HG03354 (cell line): ENCODE results near the gene PSMD11.

ENCODE experiments used
- ATAC-seq: cut with Tn5 transposase; IDR thresholded peaks from one replicate; pipeline ENCODE4 v1.9.1; 2021; ENCODE audit warnings: mild to moderate bottlenecking; ENCODE audit not compliant: unreplicated experiment, poor library complexity, severe bottlenecking

PSMD11 gene

DNA sequence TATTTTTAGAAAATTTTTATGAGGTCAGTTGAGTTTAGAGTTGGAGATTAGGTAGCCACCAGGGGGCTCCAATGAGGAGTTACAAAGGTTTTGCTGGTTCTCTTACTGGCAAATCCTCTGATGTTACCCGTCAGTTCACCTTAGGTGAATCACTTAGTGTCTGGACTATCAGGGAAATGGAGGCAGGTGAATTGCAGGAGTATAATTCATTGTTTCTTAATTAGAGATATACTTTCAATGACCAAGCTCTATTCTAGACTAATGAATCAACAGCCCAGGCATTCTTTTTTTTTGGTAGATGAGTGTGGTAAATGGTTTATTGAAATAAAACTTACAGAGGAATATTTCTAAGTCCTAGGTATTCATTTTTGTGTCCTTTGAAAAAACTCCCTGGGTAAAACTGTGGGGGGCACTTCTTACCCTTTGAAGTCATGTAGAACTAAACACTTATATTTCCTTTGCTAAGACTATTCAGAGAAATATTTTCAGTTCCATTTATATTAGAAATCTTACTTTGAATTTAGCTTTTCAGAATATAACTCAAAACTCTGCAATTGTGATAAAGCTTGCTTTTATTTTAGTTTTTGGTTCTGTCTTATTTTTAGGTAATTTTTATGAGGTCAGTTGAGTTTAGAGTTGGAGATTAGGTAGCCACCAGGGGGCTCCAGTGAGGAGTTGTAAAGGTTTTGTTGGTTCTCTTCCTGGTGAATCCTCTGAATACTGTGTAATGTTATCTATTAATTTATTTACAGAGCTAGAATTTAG lies 17.7 kb downstream of the PSMD11 start:
- no peak for ATAC-seq

DNA sequence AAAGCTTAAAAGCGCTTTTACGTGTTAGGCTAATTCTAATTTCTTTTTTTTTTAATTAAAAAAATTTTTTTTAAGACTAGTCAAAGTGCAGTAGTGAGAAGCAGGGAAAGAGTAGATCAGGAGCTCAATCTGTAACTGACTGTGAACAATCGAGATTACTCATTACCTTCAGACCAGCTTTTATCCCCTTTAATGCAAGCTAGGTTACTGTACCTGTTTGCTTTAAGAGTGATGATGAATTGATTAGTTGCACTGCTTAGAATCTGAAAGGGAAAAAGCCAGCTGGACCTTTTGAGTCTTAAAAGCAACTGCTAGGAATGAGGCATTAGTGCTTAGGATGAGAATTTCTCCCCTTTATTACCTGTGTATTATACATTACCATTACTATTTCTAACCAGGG lies 19.0 kb downstream of the PSMD11 start:
- ATAC-seq = no peak

DNA sequence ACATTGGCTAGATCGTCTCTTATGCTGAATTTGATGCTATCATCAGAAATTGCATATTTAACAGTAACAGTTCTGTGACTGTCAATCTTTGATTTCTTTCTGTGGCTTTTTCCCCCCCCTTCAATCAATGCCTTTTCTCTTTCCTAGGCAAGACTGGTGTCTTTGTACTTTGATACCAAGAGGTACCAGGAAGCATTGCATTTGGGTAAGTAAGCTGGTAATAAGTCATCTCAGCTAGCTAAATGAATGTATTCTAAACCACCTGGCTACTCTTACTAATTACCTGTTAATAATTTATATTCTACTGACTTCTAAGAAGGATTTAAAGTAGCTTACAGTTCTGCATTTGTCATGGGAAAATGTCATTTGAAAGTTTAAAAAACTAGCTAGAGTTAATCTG lies 20.1 kb downstream of the PSMD11 start:
- ATAC-seq = no peak

DNA sequence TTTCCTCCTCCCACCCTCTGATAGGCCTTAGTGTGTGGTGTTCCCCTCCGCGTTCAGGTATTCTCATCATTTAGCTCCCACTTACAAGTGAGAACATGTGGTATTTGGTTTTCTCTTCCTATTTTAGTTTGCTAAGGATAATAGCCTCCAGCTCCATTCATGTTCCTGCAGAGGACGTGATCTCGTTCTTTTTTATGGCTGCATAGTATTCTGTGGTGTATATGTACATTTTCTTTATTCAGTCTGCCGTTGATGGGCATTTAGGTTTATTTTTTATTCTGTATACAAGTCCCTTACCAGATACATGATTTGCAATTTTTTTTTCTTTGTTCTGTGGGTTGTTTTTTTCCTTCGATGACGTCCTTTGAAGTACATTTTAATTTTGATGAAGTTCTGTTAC lies 23.6 kb downstream of the PSMD11 start:
- ATAC-seq = no peak

DNA sequence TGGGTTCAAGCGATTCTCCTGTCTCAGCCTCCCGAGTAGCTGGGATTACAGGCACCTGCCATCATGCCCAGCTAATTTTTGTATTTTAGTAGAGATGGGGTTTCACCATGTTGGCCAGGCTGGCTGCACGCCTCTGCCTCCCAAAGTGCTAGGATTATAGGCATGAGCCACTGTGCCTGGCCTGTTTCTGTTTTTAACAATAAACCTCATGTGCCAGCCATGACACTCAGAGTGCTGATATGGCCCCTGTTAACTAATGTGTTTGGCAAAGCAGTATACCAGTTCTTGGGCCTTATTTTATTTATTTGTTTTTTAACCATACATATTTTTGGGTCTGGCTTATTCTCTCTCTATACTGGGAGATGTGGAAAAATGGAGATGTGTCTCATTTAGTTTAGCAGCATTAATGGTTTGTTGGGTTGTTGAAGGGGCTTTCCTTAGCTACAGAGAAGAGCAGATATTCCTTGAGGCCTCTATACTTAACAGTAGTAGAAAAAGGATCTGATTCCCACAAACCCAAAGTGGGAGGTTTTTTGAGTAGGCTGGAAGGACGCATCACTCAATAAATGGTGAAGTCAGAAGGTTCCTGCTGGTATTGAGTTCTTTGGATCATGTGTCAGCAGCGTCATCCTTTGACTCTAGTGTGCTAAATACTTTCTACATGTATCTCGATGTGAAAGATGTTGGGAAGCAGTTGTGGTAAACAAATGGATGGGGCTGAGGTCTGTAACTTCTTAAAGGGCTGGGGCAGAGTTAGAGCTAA lies 26.3 kb downstream of the PSMD11 start:
- no peak for ATAC-seq

DNA sequence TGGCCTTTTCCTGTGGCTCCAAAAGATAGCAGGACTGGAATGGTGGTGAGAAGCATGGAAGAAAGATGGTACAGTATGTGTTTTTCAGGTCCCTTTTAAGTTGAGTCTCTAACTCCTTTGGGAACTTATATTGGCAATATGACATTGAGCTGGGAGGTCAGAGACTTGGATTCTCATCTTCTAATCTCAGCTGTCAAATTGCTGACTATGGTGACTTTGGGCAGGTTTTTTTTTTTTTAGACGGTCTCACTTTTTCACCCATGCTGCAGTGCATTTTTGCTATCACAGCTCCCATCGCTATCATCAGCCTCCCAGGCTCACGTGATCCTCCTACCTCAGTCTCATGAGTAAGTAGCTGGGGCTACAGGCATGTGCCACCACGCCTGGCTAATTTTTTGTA lies 27.3 kb downstream of the PSMD11 start:
- no peak for ATAC-seq

DNA sequence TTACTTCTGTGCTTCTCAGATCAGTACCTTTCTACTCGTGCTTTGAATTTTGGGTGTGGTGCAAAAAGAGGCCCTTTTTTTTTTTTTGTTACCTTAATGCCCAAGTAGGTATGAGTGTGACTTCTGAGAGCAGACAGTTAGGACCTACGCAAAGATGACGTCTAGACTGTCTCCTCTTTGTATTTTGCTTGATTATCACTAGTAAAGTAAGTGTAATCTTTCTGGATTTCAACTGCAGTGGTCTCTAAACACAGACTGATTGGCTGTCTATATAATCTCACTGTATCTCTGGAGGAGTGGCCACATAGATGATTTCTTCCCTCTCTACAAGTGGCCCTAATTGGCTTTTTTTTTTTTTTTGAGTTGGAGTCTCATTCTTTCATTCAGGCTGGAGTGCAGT lies 30.9 kb downstream of the PSMD11 start:
- no peak for ATAC-seq

DNA sequence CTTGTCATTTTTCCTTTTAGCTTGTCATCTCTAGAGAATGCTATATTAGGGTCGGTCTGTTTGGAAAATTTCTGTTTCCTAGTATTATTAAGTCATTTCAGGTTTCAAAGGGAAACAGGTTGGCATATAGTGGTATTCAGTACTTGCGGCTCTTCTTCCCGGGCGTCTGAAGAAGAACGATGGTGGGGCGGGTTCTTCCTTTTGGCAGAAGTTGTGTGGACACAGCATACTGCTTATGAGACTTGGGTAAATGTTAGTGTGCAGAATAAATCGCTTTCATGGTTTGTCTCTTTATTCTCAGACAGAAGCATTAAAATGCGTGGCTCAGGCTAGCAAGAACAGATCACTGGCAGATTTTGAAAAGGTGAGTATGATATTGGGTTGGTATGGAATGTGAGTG lies 32.9 kb downstream of the PSMD11 start:
- ATAC-seq = no peak

DNA sequence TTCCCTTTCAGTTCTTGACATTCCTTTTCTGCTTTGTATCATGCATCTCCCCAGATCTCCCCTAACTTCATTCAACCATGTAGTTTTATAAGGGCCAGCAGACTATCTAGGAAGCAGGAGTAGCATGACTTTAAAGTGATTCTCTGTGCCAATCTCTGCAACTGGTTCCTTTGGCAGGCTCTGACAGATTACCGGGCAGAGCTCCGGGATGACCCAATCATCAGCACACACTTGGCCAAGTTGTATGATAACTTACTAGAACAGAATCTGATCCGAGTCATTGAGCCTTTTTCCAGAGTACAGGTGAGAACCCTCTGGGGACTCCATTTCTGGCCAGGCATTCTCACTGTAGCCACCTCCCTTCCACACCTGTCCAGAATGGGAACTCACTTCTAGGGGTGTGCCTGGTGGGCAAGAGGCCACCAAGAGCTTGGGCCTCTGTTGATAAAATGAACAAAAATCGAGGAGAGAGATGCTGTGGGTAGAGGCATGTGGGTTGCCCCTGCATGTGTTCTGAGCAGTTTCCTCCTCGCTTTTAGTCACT lies 34.8 kb downstream of the PSMD11 start:
- ATAC-seq = no peak

DNA sequence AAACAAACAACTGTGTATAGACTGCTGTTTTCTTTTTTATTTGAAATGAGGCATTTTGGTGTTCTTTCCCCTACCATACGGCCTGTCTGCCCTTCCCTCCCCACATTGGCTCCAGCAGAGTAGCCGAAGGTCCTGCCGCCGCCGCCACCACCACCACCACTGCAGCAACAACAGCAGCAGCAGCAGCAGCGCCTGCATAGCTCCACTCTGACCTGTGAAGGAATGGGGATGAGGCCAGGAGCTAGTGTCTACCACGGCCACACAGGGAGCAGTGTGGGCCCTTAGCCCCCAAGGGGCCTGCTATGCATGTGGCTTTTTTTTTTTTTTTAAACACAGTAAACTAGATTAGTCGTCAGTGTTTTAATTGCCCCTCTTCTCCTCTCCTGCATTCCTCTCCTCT lies 36.9 kb downstream of the PSMD11 start:
- no peak for ATAC-seq

DNA sequence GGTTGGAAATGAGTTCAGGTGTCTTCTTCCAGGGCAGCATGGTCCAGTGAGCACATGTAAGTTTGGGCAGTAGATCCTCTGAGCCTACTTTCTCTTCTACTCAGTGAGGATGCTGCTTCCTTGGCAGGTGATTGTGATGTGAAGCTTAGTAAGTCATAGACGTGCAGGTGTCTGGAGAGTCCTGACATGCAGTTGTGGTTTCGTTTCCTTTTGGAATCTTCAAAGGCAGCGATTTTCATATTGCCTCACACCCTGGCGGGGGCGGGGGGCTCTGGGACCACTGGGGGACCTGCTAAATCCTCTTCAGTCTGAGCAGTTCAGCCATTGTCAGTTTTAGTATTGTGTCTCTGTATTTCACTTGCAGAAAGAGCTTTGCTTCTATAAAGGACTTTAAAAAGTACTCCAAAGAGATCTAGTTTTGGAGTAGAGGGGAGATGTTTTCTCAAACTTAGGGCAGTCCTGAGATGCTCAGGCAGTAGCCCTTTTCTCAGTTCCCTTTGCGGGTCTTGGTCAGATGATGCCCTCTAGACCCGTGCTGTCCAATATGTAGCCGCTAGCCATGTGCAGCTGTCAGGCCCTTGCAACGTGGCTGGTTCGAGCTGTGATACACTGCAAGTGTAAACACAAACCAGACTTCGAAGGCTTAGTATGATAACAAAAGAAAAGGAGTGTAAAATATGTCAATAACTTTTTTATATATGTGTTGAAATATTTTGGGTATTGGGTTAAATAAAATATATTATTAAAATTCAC lies 38.4 kb downstream of the PSMD11 start:
- no peak for ATAC-seq

DNA sequence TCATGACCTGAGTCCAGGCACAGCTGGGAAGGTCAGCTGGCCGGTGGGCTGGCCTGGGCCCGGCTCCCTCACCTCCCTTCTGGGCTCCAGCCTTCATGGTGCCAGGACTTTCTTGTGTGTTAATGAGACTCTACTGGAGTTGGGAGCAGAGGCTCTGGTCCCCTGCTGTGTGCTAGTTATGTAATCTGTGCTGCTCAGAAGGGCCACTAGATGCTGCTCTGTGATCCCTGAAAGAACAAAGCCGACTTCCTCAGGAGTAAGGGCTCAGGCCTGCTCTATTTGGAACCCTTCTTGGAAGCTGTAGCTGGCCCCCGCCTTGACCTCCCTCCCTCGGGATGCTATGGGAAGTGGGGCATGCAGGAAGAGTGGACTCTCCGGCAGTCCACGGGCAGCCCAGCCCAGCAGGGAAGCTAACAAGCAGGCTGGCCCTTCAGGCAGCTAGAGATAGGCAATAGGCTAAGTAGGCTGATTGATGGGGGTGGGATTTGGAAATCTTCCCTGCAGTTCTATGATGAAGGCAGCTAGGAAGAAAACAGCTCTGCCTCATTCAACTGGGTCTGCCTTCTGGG lies 39.2 kb downstream of the PSMD11 start:
- ATAC-seq = no peak

DNA sequence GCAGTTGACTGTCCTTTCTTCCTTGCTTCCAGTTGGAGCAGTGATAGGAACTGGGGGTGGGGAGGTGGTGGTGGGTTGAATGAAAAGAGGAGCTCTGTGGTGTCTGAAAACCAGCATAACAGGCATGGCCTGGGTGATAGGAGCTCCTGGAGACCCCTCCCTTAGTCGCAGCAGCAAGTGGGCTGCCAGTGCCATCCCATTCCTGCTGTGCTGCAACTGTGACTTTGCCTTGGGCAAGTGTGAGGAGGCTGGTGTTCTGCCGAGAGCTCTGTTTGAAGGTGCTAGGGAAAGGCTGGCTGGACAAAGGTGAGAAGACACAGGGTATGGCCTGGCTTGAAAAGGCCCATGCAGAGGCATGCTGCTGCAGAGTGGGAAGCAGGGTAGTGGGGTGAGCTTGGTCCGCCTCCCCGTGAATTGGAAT lies 39.7 kb downstream of the PSMD11 start:
- no peak for ATAC-seq

DNA sequence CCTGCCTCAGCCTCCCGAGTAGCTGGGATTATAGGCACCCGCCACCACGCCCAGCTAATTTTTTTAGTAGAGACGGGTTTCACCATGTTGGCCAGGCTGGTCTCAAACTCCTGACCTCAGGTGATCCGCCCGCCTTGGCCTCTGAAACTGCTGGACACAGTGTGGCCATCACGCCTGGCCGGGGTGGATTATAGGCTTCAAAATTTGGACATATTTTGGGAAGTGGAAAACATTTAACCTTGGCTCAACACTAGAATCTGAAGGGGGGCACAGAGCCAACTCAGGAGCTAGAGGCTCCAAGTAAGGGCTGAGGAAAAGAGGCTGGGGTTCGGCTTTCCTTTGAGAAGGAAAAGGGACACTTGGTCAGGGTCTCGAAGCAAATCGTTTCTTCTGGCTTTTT lies 40.3 kb downstream of the PSMD11 start:
- ATAC-seq = no peak

DNA sequence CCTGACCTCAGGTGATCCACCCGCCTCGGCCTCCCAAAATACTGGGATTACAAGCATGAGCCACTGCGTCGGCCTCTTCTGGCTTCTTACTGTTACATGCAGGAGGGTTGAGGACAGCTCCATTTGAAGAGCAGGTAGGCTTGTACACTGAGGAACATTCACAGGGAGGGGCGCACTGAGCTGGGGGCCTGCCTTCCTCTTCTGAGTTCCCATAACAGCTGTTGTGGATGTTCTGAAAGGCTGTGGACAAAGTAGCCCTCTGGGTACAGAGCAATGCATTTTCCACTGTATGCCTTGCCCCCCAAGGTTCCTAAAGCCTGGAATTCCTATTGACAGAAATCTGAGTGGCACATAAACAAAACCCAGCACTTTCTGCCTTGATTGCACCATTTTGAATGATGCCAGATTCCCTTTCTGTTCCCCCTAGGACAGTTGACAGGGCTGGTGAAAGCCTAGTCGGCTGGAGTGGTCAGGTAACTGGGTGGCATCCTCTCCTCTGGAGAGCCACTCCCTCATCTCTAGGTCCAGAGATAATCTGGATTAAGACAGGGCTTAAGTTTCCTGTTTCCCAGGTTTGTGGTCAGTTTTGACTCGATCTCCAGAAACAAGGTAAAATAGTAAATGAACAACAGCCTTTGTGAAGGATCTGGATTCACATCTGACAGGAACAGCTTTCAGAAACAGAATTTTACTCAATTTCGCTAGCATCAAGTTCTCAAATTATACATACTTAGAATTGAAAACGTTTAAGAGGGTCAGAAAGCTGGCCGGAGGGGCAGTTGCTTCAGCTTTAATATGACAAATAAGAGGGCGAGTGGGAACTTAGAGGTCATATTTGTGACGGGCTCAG lies 41.2 kb downstream of the PSMD11 start:
- no peak for ATAC-seq

DNA sequence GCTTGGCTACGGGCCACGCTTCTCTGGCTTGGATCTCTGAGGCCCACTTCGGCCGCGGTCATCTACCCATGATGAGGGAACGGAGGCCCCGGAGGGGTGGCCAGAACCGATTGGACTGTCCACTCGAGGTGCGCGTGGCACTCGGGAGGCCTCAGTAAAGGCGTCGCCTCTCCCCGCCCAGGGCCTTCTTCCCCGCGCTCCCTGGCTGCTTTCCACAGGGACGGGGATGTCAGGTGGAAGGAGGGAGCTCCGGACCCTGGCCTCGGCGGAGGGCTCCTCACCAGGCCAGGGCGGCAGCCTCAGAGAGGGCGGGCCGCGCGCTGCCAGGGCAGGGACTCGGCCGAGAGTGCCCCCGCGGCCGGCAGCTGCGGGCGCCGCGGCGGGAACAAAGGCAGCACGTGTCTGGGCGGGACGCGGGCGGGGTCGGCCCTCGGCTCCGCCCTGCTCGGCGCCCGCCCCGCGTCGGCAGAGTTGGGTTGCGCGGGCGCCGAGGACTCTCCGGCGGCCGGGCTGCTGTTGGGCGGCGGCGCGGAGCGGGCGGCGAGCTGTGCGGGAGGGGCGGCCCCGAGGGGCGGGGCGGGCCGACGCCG lies 41.9 kb downstream of the PSMD11 start:
- ATAC-seq = peak; percentile 72

DNA sequence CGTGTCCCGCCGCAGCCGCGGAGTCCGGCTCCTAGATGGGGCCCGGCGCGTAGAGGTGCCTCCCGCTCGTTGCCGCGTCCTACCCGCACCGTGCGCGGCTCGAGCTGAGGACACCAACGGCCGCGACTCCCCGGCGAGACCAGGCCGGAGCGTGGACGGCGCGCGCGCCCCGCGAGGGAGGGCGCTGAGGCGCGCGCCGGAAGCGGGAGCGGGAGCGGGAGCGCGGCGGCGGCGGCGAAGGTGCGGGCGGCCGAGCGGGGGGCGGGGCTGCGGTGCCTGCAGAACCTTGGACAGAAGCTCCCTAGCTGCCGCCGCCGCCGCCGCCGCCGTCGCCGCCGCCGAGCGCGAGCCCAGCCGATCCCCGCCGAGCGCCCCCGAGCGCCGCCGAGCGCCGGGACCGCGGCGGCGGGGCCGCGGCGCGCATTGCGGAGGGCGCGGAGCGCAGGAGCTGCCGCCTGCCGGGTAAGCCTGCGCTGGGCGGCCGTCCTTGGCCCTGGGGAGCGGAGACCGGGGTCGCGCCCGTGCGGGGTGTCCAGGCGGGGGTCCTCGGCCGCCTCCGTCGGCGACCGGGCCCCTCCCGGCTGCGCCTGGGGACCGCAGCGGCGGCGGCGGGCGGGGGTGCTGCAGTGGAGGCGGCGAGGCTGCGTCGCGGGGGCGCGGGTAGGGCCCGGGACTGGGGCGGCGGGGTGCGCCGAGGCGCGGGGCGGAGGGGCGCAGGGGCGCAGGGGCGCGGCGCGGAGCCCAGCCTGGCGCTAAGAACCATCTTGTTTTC lies 42.6 kb downstream of the PSMD11 start, which contains the start of gene CDK5R1:
TSS of gene CDK5R1 (plus strand) at position 293 of the 772 bp plus-strand sequence. CDS start 628 bp downstream, outside the sequence.
- peak; percentile 65 for ATAC-seq
